ENCODE measurements around the gene PARD3. TPM values are rescaled to one million over a fixed set of nuclear protein-coding genes. Genes with fewer than 3 reads are reported as not detected.

PARD3 gene
- total and polyA plus RNA-seq, 2 donors (not counting 3 experiments of a cell fraction or from before 2014, with no cell fraction given) = 7.3 to 24.1 TPM

DNA sequence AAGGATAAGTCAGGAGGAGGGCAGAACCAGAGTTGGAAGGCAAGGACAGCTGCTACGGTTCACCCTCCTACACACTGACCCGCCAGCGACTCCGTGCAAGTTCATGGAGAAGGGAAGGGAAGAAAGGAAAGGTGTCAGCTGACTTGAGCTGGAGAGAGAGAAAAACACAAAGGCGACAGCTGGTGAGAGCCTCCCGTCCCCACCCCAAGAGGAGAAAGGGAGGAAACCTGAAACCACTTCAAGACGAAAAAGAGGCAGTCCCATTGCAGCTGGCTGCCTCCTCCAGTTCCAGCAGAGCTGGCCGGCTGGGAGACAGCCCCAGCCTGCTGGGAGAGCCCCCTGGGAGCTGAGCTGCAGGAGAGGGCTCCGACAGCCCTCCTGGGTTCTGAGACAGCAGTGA lies 75.2 kb downstream of the PARD3 start:
- no peaks in the 10 kb centered on the region for H3K27me3 ChIP-seq (ENCODE audit: control insufficient read depth in 2 of 2, insufficient read depth in 2 of 2, low read length in 2 of 2)
- no peak for TF ChIP-seq FOS (IDR thresholded peaks at IDR 0.05; ENCODE audit: borderline replicate concordance, insufficient read depth, low read length)
- TF ChIP-seq, protein P1, sequence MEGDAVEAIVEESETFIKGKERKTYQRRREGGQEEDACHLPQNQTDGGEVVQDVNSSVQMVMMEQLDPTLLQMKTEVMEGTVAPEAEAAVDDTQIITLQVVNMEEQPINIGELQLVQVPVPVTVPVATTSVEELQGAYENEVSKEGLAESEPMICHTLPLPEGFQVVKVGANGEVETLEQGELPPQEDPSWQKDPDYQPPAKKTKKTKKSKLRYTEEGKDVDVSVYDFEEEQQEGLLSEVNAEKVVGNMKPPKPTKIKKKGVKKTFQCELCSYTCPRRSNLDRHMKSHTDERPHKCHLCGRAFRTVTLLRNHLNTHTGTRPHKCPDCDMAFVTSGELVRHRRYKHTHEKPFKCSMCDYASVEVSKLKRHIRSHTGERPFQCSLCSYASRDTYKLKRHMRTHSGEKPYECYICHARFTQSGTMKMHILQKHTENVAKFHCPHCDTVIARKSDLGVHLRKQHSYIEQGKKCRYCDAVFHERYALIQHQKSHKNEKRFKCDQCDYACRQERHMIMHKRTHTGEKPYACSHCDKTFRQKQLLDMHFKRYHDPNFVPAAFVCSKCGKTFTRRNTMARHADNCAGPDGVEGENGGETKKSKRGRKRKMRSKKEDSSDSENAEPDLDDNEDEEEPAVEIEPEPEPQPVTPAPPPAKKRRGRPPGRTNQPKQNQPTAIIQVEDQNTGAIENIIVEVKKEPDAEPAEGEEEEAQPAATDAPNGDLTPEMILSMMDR (IDR thresholded peaks at IDR 0.05; ENCODE audit: extremely low read depth in 1 of 2, insufficient read depth in 1 of 2, low read depth in 1 of 2, low read length in 2 of 2) = no peak
- H3K4me2 ChIP-seq (ENCODE audit: insufficient read depth, low read length) = no peak overlapping the region
- H2AFZ ChIP-seq (ENCODE audit: low read depth, low read length) = no peak overlapping the region
- DNase-seq (ENCODE audit: low read depth, low spot score) (peak; percentile 82), FAIRE-seq (peak; percentile 47)
- BruUV-seq (replicated peaks) = no TSS peak
- no peak overlapping the region for H3K4me3 ChIP-seq (replicated peaks in 1 of 3; ENCODE audit: insufficient read depth in 1 of 3, low read depth in 1 of 3, low read length in 3 of 3)
- H3K27ac ChIP-seq (ENCODE audit: insufficient read depth, low read depth, low read length) = no peak overlapping the region
- no peaks in the 10 kb centered on the region for H3K36me3 ChIP-seq (ENCODE audit: control insufficient read depth in 2 of 2, extremely low read depth in 1 of 2, insufficient read depth in 2 of 2, low read length in 2 of 2)
- H3K4me1 ChIP-seq (ENCODE audit: control insufficient read depth, extremely low read depth, insufficient read depth, low read length) = peaks cover 3% of the 10 kb centered on the region
- H4K20me1 ChIP-seq (replicated peaks; ENCODE audit: control insufficient read depth, extremely low read depth, insufficient read depth, low read length) = peaks cover 2% of the 10 kb centered on the region
- dilution Hi-C loops (cut with MboI; ENCODE audit: extremely low pct_ligation_motif_present, low sequenced_read_pairs) (no loop called here), intact Hi-C loops (cut with micrococcal nuclease) (no loop called here)
- no peaks in the 10 kb centered on the region for H3K9me1 ChIP-seq (replicated peaks; ENCODE audit: control insufficient read depth, extremely low read depth, insufficient read depth, low read length)
- H3K9ac ChIP-seq (replicated peaks; ENCODE audit: extremely low read depth, insufficient read depth, low read length) = no peak overlapping the region
- H3K9me3 ChIP-seq (replicated peaks; ENCODE audit: control insufficient read depth, insufficient read depth, low read length) = no peaks in the 10 kb centered on the region
- ChIA-PET POLR2A (interaction anchor here (1.0 kb wide), 1 partner anchor 8 kb away, joined by 5 read pairs; no protein-coding TSS in a partner anchor), CTCF (no interaction called here)
- peaks cover 4% of the 10 kb centered on the region for H3K79me2 ChIP-seq (ENCODE audit: control insufficient read depth, insufficient read depth, low read length)

- Histone ChIP-seq H2AFZ (ENCODE audit: low read depth, low read length) (no peak overlapping the region), H3K27ac (ENCODE audit: insufficient read depth, low read depth, low read length) (no peak overlapping the region), H3K9me3 (replicated peaks; ENCODE audit: control insufficient read depth, insufficient read depth, low read length) (no peaks in the 10 kb centered on the region), H3K9ac (replicated peaks; ENCODE audit: extremely low read depth, insufficient read depth, low read length) (no peak overlapping the region), H3K36me3 (ENCODE audit: control insufficient read depth in 2 of 2, extremely low read depth in 1 of 2, insufficient read depth in 2 of 2, low read length in 2 of 2) (no peaks in the 10 kb centered on the region), H3K4me3 (replicated peaks in 1 of 3; ENCODE audit: insufficient read depth in 1 of 3, low read depth in 1 of 3, low read length in 3 of 3) (no peak overlapping the region), H3K9me1 (replicated peaks; ENCODE audit: control insufficient read depth, extremely low read depth, insufficient read depth, low read length) (no peaks in the 10 kb centered on the region), H3K27me3 (ENCODE audit: control insufficient read depth in 2 of 2, insufficient read depth in 2 of 2, low read length in 2 of 2) (no peaks in the 10 kb centered on the region), H3K4me1 (ENCODE audit: control insufficient read depth, extremely low read depth, insufficient read depth, low read length) (peaks cover 13% of the 10 kb centered on the region), H3K79me2 (ENCODE audit: control insufficient read depth, insufficient read depth, low read length) (peaks cover 1% of the 10 kb centered on the region), H3K4me2 (ENCODE audit: insufficient read depth, low read length) (no peak overlapping the region), H4K20me1 (replicated peaks; ENCODE audit: control insufficient read depth, extremely low read depth, insufficient read depth, low read length) (peaks cover 2% of the 10 kb centered on the region)
- no peak for FAIRE-seq
- CTCF ChIA-PET = interaction anchor here (0.9 to 1.9 kb wide), 3 partner anchors 13 to 82 kb away, joined by 3 to 6 read pairs (median 4); no protein-coding TSS in a partner anchor
- dilution Hi-C loops (cut with MboI; ENCODE audit: extremely low pct_ligation_motif_present, low sequenced_read_pairs) = no loop called here
- no peak for DNase-seq (ENCODE audit: low read depth, low spot score)
- BruUV-seq (replicated peaks) = no TSS peak
- POLR2A ChIA-PET = no interaction called here
- intact Hi-C loops (cut with micrococcal nuclease) = no loop called here
- TF ChIP-seq POLR2A (IDR thresholded peaks at IDR 0.05; ENCODE audit: low read depth, low read length) (no peak), MYC (IDR thresholded peaks at IDR 0.05; ENCODE audit: low read depth, low read length) (no peak), GATA2 (IDR thresholded peaks at IDR 0.05; ENCODE audit: insufficient read depth, insufficient read length, low read depth, low read length) (no peak), EZH2 (IDR thresholded peaks at IDR 0.05; ENCODE audit: borderline replicate concordance, low read depth, low read length, severe bottlenecking) (no peak), FOS (IDR thresholded peaks at IDR 0.05; ENCODE audit: borderline replicate concordance, insufficient read depth, low read length) (no peak), POLR2AphosphoS5 (IDR thresholded peaks at IDR 0.05; ENCODE audit: insufficient read depth, low read depth, low read length) (no peak), JUN (IDR thresholded peaks at IDR 0.05; ENCODE audit: borderline replicate concordance, insufficient read depth, insufficient read length, low read depth) (no peak)
- TF ChIP-seq, protein P1 (IDR thresholded peaks at IDR 0.05; ENCODE audit: extremely low read depth in 1 of 2, insufficient read depth in 1 of 2, low read depth in 1 of 2, low read length in 2 of 2) = no peak
- TF ChIP-seq, protein P2, sequence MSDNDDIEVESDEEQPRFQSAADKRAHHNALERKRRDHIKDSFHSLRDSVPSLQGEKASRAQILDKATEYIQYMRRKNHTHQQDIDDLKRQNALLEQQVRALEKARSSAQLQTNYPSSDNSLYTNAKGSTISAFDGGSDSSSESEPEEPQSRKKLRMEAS (IDR thresholded peaks at IDR 0.05; ENCODE audit: insufficient read depth, insufficient read length) = no peak
Observed at GRCh38 chr10:34737772-34738169, 77.3 kb downstream of the PARD3 start.
